Measurements from ENCODE around the gene ARRDC2. TPM values are rescaled to one million over a fixed set of nuclear protein-coding genes. Genes with fewer than 3 reads are reported as not detected.

Gene ARRDC2
- total and polyA plus RNA-seq, 10 of the 15 experiments (the other 5 are each of a cell fraction or from before 2014, with no cell fraction given) = 0.48 to 10.1 (median 4.8) TPM

DNA sequence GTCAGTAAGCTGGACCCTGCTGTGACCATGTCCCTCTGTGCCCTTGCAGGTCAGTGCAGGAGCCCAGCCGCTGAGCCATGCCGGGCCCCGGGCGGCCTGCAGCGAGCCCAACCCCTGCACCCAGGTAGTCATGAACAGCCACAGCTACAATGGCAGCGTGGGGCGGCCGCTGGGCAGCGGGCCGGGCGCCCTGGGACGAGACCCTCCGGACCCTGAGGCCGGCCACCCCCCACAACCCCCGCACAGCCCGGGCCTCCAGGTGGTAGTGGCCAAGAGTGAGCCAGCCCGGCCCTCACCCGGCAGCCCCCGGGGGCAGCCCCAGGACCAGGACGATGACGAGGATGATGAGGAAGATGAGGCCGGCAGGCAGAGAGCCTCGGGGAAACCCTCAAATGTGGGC, 34.2 kb upstream of the ARRDC2 start:
- WGBS (ENCODE audit: insufficient coverage, insufficient replicate concordance, low lambda C conversion rate, missing lambda C conversion rate) = 74% methylated on average over 21 of the region's 23 CpGs
- POLR2A ChIA-PET = no interaction called here
- in situ Hi-C loops (cut with MboI) (no loop called here), intact Hi-C loops (cut with micrococcal nuclease; ENCODE audit: unreplicated experiment) (no loop called here)
- Histone ChIP-seq H2AFZ (ENCODE audit: control insufficient read depth, low read depth, low read length) (no peak overlapping the region), H3K4me3 (no peak overlapping the region), H3K79me2 (ENCODE audit: control insufficient read depth, insufficient read depth, low read length) (no peaks in the 10 kb centered on the region), H3K4me1 (ENCODE audit: control insufficient read depth, insufficient read depth, low read length) (no peaks in the 10 kb centered on the region), H3K36me3 (ENCODE audit: control insufficient read depth in 2 of 2, insufficient read depth in 2 of 2, low read length in 1 of 2) (no peaks in the 10 kb centered on the region), H3K9ac (ENCODE audit: control insufficient read depth, insufficient read depth, low read length) (no peak overlapping the region), H3K9me3 (replicated peaks; ENCODE audit: control insufficient read depth, insufficient read depth, low read length) (no peaks in the 10 kb centered on the region), H3K27me3 (replicated peaks in 1 of 2; ENCODE audit: control insufficient read depth in 2 of 2, insufficient read depth in 2 of 2, low read length in 1 of 2) (peaks cover 0 to 2% of the 10 kb centered on the region in 2 experiments; a peak in 1 of 4 replicates), H3K4me2 (ENCODE audit: control insufficient read depth, insufficient read depth) (no peak overlapping the region), H4K20me1 (ENCODE audit: control insufficient read depth, insufficient read depth) (no peaks in the 10 kb centered on the region; the same call in 1 of the 2 replicates), H3K27ac (ENCODE audit: control insufficient read depth, insufficient read depth) (no peak overlapping the region)
- BruUV-seq (replicated peaks) = no TSS peak
- TF ChIP-seq KLF5 (IDR thresholded peaks at IDR 0.05; ENCODE audit: partially characterized antibody) (no peak), HCFC1 (IDR thresholded peaks at IDR 0.05; ENCODE audit: low read length) (no peak)
- TF ChIP-seq, protein P1, sequence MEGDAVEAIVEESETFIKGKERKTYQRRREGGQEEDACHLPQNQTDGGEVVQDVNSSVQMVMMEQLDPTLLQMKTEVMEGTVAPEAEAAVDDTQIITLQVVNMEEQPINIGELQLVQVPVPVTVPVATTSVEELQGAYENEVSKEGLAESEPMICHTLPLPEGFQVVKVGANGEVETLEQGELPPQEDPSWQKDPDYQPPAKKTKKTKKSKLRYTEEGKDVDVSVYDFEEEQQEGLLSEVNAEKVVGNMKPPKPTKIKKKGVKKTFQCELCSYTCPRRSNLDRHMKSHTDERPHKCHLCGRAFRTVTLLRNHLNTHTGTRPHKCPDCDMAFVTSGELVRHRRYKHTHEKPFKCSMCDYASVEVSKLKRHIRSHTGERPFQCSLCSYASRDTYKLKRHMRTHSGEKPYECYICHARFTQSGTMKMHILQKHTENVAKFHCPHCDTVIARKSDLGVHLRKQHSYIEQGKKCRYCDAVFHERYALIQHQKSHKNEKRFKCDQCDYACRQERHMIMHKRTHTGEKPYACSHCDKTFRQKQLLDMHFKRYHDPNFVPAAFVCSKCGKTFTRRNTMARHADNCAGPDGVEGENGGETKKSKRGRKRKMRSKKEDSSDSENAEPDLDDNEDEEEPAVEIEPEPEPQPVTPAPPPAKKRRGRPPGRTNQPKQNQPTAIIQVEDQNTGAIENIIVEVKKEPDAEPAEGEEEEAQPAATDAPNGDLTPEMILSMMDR (IDR thresholded peaks at IDR 0.05 in 2 of 3, conservative IDR thresholded peaks at IDR 0.05 in 1 of 3; ENCODE audit: control insufficient read depth in 2 of 3, extremely low read depth in 1 of 3, insufficient read depth in 1 of 3, low read depth in 3 of 3, low read length in 3 of 3) = no peak
- DNase-seq (ENCODE audit: low read depth, low spot score) (no peak), FAIRE-seq (no peak), ATAC-seq (no peak)
- SMC1A ChIA-PET (ENCODE audit: uncharacterized antibody, unreplicated experiment) = no interaction called here
- CTCF ChIA-PET = no interaction called here
- RAD21 ChIA-PET (ENCODE audit: unreplicated experiment) = no interaction called here

DNA sequence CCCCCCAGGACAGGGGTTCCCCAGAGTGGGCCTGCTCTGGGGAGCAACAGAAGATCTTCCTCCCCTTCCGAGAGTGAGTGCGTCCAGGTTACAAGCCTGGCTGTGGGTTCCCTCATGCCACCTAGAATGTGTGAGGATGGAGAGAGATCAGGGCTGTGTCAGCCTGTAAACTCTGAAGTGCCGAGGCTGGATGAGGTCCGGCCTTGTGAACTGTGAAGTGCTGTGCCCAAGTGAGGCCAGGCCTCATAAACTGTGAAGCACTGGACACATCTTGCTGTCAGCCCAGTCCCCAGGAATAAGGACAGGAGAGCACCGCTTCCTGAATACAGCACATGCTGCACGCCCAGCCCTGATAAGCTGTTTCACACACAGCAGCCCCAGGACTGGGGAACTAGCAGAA, 33.4 kb upstream of the ARRDC2 start:
- Histone ChIP-seq H3K27me3 (replicated peaks in 1 of 2; ENCODE audit: control insufficient read depth in 2 of 2, insufficient read depth in 2 of 2, low read length in 1 of 2) (peaks cover 0 to 2% of the 10 kb centered on the region in 2 experiments; a peak in 1 of 4 replicates), H3K4me3 (no peak overlapping the region), H3K36me3 (ENCODE audit: control insufficient read depth in 2 of 2, insufficient read depth in 2 of 2, low read length in 1 of 2) (no peaks in the 10 kb centered on the region), H3K9ac (ENCODE audit: control insufficient read depth, insufficient read depth, low read length) (no peak overlapping the region), H3K79me2 (ENCODE audit: control insufficient read depth, insufficient read depth, low read length) (no peaks in the 10 kb centered on the region), H4K20me1 (ENCODE audit: control insufficient read depth, insufficient read depth) (no peaks in the 10 kb centered on the region; the same call in 1 of the 2 replicates), H2AFZ (ENCODE audit: control insufficient read depth, low read depth, low read length) (no peak overlapping the region), H3K9me3 (replicated peaks; ENCODE audit: control insufficient read depth, insufficient read depth, low read length) (no peaks in the 10 kb centered on the region), H3K27ac (ENCODE audit: control insufficient read depth, insufficient read depth) (no peak overlapping the region), H3K4me1 (ENCODE audit: control insufficient read depth, insufficient read depth, low read length) (peaks cover under 1% of the 10 kb centered on the region; the same call in 1 of the 2 replicates), H3K4me2 (ENCODE audit: control insufficient read depth, insufficient read depth) (no peak overlapping the region)
- ATAC-seq (no peak), FAIRE-seq (no peak), DNase-seq (ENCODE audit: low read depth, low spot score) (no peak)
- ChIA-PET RAD21 (ENCODE audit: unreplicated experiment) (no interaction called here), SMC1A (ENCODE audit: uncharacterized antibody, unreplicated experiment) (no interaction called here), POLR2A (no interaction called here), CTCF (no interaction called here)
- intact Hi-C loops (cut with micrococcal nuclease; ENCODE audit: unreplicated experiment) = no loop called here
- BruUV-seq (replicated peaks) = no TSS peak
- in situ Hi-C loops (cut with MboI) = no loop called here
- WGBS (ENCODE audit: insufficient coverage, insufficient replicate concordance, low lambda C conversion rate, missing lambda C conversion rate) = 69% methylated on average over 5 of the region's 6 CpGs
- TF ChIP-seq PAX8 (IDR thresholded peaks at IDR 0.05) (no peak), NR2C2 (IDR thresholded peaks at IDR 0.05; ENCODE audit: borderline replicate concordance, control insufficient read depth, insufficient read length, low read depth) (no peak), NBN (IDR thresholded peaks at IDR 0.05) (no peak), CBX5 (IDR thresholded peaks at IDR 0.05; ENCODE audit: low read depth) (no peak), POU2F2 (IDR thresholded peaks at IDR 0.05; ENCODE audit: borderline replicate concordance, low read depth, low read length) (no peak), SMC3 (IDR thresholded peaks at IDR 0.05; ENCODE audit: borderline replicate concordance, low read length) (no peak), RAD51 (IDR thresholded peaks at IDR 0.05) (no peak), EZH2 (IDR thresholded peaks at IDR 0.05; ENCODE audit: borderline replicate concordance, control insufficient read depth, low read depth, low read length) (no peak), CREB1 (IDR thresholded peaks at IDR 0.05; ENCODE audit: low read depth) (no peak), ESRRA (IDR thresholded peaks at IDR 0.05; ENCODE audit: low read length) (no peak)
- TF ChIP-seq, protein P2, sequence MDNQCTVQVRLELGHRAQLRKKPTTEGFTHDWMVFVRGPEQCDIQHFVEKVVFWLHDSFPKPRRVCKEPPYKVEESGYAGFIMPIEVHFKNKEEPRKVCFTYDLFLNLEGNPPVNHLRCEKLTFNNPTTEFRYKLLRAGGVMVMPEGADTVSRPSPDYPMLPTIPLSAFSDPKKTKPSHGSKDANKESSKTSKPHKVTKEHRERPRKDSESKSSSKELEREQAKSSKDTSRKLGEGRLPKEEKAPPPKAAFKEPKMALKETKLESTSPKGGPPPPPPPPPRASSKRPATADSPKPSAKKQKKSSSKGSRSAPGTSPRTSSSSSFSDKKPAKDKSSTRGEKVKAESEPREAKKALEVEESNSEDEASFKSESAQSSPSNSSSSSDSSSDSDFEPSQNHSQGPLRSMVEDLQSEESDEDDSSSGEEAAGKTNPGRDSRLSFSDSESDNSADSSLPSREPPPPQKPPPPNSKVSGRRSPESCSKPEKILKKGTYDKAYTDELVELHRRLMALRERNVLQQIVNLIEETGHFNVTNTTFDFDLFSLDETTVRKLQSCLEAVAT (IDR thresholded peaks at IDR 0.05) = no peak
- TF ChIP-seq, protein P3, sequence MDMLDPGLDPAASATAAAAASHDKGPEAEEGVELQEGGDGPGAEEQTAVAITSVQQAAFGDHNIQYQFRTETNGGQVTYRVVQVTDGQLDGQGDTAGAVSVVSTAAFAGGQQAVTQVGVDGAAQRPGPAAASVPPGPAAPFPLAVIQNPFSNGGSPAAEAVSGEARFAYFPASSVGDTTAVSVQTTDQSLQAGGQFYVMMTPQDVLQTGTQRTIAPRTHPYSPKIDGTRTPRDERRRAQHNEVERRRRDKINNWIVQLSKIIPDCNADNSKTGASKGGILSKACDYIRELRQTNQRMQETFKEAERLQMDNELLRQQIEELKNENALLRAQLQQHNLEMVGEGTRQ (IDR thresholded peaks at IDR 0.05; ENCODE audit: borderline replicate concordance, low read depth, low read length) = no peak

Data from GM12878 (cell line).